ENCODE measurements around the gene UNC13A. TPM values are rescaled to one million over a fixed set of nuclear protein-coding genes. Genes with fewer than 3 reads are reported as not detected.

Gene UNC13A
- total RNA-seq, 1 experiment from 2014 or later: 29.0 TPM

DNA sequence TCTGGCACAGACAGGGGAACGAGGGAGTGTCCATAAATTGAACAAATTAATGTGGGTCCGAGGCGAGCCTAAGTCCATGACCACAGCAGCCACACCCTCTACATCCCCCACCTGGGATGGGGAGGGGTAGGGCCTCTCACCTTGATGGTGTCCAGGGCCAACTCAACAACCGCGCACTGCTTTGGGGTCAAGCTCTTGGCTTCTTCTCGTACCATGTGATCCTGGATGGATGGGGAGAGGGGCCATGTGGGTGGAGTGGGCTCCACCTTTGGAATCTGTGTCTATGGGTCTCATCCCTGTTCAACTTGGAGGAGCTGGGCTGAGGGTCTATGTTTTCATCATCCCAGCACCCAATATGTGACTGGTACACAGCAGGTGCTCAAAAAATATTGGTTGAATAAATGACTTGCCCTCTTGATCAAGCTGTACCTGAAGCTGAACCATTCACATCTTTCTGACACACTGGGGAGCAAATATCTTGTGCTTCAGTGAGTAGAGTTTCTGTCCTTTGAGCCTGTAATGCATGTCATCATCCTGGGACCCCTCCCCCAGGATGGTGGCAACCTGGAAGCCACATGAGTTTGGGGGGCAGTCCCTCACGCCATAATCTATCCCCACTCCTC lies 69.8 kb downstream of the UNC13A start:
- TF ChIP-seq SIN3A (IDR thresholded peaks at IDR 0.05; ENCODE audit: low read depth) (no peak), YY1 (IDR thresholded peaks at IDR 0.05; ENCODE audit: extremely low read depth, insufficient replicate concordance, low read depth, low read length) (no peak), RAD21 (IDR thresholded peaks at IDR 0.05; ENCODE audit: low read depth) (no peak), CBX3 (IDR thresholded peaks at IDR 0.05; ENCODE audit: low read depth) (no peak), SRF (IDR thresholded peaks at IDR 0.05; ENCODE audit: low read depth) (no peak), ZFX (IDR thresholded peaks at IDR 0.05) (no peak), TCF7L2 (IDR thresholded peaks at IDR 0.05; ENCODE audit: borderline replicate concordance, extremely low read depth, insufficient read depth, insufficient read length) (no peak), CTCF (IDR thresholded peaks at IDR 0.05 in 2 of 3, conservative IDR thresholded peaks at IDR 0.05 in 1 of 3; ENCODE audit: borderline replicate concordance in 1 of 3, insufficient read depth in 1 of 3, low read depth in 2 of 3, low read length in 2 of 3) (no peak), POLR2A (IDR thresholded peaks at IDR 0.05; ENCODE audit: borderline replicate concordance, extremely low read depth, insufficient read depth, insufficient read length) (no peak), CEBPB (IDR thresholded peaks at IDR 0.05; ENCODE audit: low read depth) (no peak), JUND (IDR thresholded peaks at IDR 0.05) (no peak), SP1 (IDR thresholded peaks at IDR 0.05; ENCODE audit: low read depth) (no peak), REST (IDR thresholded peaks at IDR 0.05; ENCODE audit: low read depth) (no peak), EZH2 (IDR thresholded peaks at IDR 0.05) (no peak), EGR1 (IDR thresholded peaks at IDR 0.05; ENCODE audit: low read depth) (no peak), EZH2phosphoT487 (IDR thresholded peaks at IDR 0.05; ENCODE audit: borderline replicate concordance) (no peak), ZNF274 (IDR thresholded peaks at IDR 0.05; ENCODE audit: low read depth, low read length) (no peak), POLR2AphosphoS5 (IDR thresholded peaks at IDR 0.05; ENCODE audit: low read depth, low read length) (no peak), ELF1 (IDR thresholded peaks at IDR 0.05; ENCODE audit: borderline replicate concordance, low read depth) (no peak)
- TF ChIP-seq, protein P1, sequence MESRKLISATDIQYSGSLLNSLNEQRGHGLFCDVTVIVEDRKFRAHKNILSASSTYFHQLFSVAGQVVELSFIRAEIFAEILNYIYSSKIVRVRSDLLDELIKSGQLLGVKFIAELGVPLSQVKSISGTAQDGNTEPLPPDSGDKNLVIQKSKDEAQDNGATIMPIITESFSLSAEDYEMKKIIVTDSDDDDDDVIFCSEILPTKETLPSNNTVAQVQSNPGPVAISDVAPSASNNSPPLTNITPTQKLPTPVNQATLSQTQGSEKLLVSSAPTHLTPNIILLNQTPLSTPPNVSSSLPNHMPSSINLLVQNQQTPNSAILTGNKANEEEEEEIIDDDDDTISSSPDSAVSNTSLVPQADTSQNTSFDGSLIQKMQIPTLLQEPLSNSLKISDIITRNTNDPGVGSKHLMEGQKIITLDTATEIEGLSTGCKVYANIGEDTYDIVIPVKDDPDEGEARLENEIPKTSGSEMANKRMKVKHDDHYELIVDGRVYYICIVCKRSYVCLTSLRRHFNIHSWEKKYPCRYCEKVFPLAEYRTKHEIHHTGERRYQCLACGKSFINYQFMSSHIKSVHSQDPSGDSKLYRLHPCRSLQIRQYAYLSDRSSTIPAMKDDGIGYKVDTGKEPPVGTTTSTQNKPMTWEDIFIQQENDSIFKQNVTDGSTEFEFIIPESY (IDR thresholded peaks at IDR 0.05; ENCODE audit: extremely low read depth, insufficient replicate concordance, low read length): no peak
- Histone ChIP-seq H3K4me1 (ENCODE audit: control insufficient read depth in 1 of 2, insufficient read depth in 2 of 2, low read length in 2 of 2) (peaks cover 0 to 16% of the 10 kb centered on the region in 2 experiments; a peak in 2 of 4 replicates), H3K27ac (ENCODE audit: low read depth, low read length) (no peak overlapping the region), H2AFZ (ENCODE audit: low read depth, low read length, poor library complexity, severe bottlenecking) (no peak overlapping the region), H3K9ac (ENCODE audit: low read length) (no peak overlapping the region), H3K27me3 (ENCODE audit: insufficient read depth, low read length) (no peaks in the 10 kb centered on the region), H3K4me3 (replicated peaks in 1 of 2; ENCODE audit: low read depth in 1 of 2, low read length in 2 of 2) (no peak overlapping the region), H3K4me2 (ENCODE audit: low read length) (no peak overlapping the region), H3K9me2 (ENCODE audit: insufficient read depth) (no peaks in the 10 kb centered on the region), H4K20me1 (ENCODE audit: insufficient read depth) (no peaks in the 10 kb centered on the region), H3K36me3 (ENCODE audit: control insufficient read depth in 1 of 2, insufficient read depth in 2 of 2, low read length in 2 of 2) (peaks cover 0 to 4% of the 10 kb centered on the region in 2 experiments; a peak in 1 of 4 replicates), H3K79me2 (ENCODE audit: insufficient read depth, low read length) (no peaks in the 10 kb centered on the region), H3K9me3 (ENCODE audit: control insufficient read depth in 1 of 2, insufficient read depth in 1 of 2, low read depth in 1 of 2, low read length in 2 of 2) (no peaks in the 10 kb centered on the region; a peak in 1 of 4 replicates)
- BruUV-seq (replicated peaks): no TSS peak
- RAD21 ChIA-PET (ENCODE audit: low non-redundant PET in 1 of 2, low total read pairs in 2 of 2, uncharacterized antibody in 2 of 2, unreplicated experiment in 2 of 2): no interaction called here
- POLR2A ChIA-PET: no interaction called here
- intact Hi-C loops (cut with micrococcal nuclease): no loop called here
- DNase-seq (ENCODE audit: low read depth, low spot score): no peak
- ATAC-seq: no peak
- CTCF ChIA-PET: interaction anchor here (0.7 kb wide), 1 partner anchor 15 kb away, joined by 3 read pairs; no protein-coding TSS in a partner anchor

Data from HCT116 (cell line).